DND-41 (cell line): ENCODE results near the gene PERCC1.
A peak's percentile ranks its signal among the peaks of the same experiment; 100 is the strongest.

Source experiments
- ATAC-seq: fragments of 200-7000 bp; cut with Tn5 transposase; 3 replicates; pipeline ENCODE4 v1.9.1; 2021; ENCODE audit warnings: low read depth; ENCODE audit not compliant: insufficient read depth
- DNase-seq: peaks from one replicate; pipeline ENCODE4 v3.0.0-alpha.2; 2020
- H2AFZ ChIP-seq: 2 replicates; pipeline ENCODE4 v1.6.0; 2012; ENCODE audit warnings: low read depth, low read length
- H3K27ac ChIP-seq: 2 replicates; pipeline ENCODE4 v1.5.1; 2012; ENCODE audit warnings: low read length, inconsistent platforms
- H3K27me3 ChIP-seq: fragments of 200-600 bp; sonication (generic); 2 replicates; pipeline ENCODE4 v1.6.0; 2012; ENCODE audit warnings: low read length, mild to moderate bottlenecking, inconsistent platforms; ENCODE audit not compliant: insufficient read depth, poor library complexity
- H3K36me3 ChIP-seq: 2 replicates; pipeline ENCODE4 v1.5.1; 2012; ENCODE audit warnings: low read length, inconsistent platforms; ENCODE audit not compliant: insufficient read depth
- H3K4me1 ChIP-seq: 2 replicates; pipeline ENCODE4 v1.5.1; 2012; ENCODE audit warnings: mild to moderate bottlenecking, low read length; ENCODE audit not compliant: insufficient read depth
- H3K4me2 ChIP-seq: 2 replicates; pipeline ENCODE4 v1.6.0; 2012; ENCODE audit warnings: mild to moderate bottlenecking, moderate library complexity, low read length, inconsistent platforms; ENCODE audit not compliant: insufficient read depth
- H3K4me3 ChIP-seq, 2 experiments: fragments of 200-600 bp in 1 of 2; shearing (Covaris generic) in 1 of 2; 2 replicates each; pipeline ENCODE4 v1.5.1; 2012 to 2016; ENCODE audit warnings: inconsistent platforms in 2 of 2, low read length in 2 of 2, mild to moderate bottlenecking in 2 of 2, low read depth in 1 of 2, moderate library complexity in 1 of 2
- H3K79me2 ChIP-seq: 2 replicates; pipeline ENCODE4 v1.6.0; 2012; ENCODE audit warnings: low read length, inconsistent platforms; ENCODE audit not compliant: insufficient read depth
- H3K9ac ChIP-seq: 2 replicates; pipeline ENCODE4 v1.6.0; 2012; ENCODE audit warnings: low read depth, mild to moderate bottlenecking, inconsistent platforms, low read length, moderate library complexity
- H3K9me3 ChIP-seq: 2 replicates; pipeline ENCODE4 v1.5.1; 2012; ENCODE audit warnings: low read length, moderate library complexity, mild to moderate bottlenecking, inconsistent platforms; ENCODE audit not compliant: insufficient read depth, severe bottlenecking
- H4K20me1 ChIP-seq: 2 replicates; pipeline ENCODE4 v1.6.0; 2012; ENCODE audit warnings: low read length; ENCODE audit not compliant: insufficient read depth
- CTCF ChIP-seq: IDR thresholded peaks from 2 replicates; pipeline ENCODE4 v1.5.1; 2012; ENCODE audit warnings: borderline replicate concordance, low read length, moderate library complexity, mild to moderate bottlenecking; ENCODE audit not compliant: poor library complexity, severe bottlenecking; ENCODE audit errors: extremely low read depth
- EZH2 ChIP-seq: IDR thresholded peaks from 3 replicates; pipeline ENCODE4 v1.6.1; 2012; ENCODE audit warnings: borderline replicate concordance, low read depth, mild to moderate bottlenecking, moderate library complexity, low read length, inconsistent platforms; ENCODE audit not compliant: severe bottlenecking

The PERCC1 gene

DNA sequence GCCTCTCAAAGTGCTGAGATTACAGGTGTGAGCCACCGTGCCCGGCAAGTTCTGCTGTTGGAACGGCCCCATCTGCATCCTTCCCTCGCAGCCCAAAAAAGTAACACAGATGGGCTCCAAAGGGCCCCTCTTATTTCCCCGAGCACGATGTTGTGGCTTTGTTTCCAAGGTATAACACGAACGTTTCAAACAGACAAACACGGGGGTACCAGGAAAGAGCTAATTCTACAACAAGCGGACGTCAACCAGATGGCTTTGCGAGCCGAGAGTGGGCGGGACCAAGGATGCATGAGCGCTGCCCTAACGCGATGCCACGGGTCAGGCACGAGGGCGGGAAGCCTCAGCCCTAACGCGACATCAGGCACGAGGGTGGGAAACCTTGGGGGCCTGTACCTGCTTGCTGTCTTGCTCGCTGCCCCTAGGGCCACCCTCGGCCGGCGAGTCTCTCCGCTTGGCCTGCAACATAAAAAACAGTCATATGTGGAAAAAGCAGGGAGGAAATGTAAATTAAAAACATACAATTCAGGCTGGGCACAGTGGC is 40.6 kb upstream of the PERCC1 start:
- H3K4me2 ChIP-seq: no peak overlapping the region

DNA sequence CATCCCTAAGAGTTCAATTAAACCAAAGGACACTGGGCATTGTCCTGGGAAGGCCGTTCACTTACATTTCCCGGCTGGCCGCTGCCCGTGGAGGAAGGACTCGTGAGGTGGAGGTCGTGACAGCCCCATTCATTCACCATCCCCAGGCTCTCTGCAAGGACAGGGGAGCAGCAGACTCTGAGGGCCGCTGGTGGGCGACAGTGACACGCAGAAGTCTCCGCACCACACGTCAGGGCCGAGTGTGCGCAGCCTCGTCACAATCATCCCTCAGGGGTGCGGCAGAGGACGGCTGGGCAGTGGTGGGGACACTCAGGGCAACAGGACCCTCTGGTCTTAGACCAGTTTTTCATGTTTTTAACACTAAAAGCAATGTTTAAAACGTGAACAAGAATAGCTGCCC is 38.1 kb upstream of the PERCC1 start:
- H3K9ac ChIP-seq: no peak overlapping the region
- TF ChIP-seq EZH2 (no peak), CTCF (no peak)
- H2AFZ ChIP-seq: no peak overlapping the region
- DNase-seq (no peak), ATAC-seq (no peak)
- H3K79me2 ChIP-seq: no peaks in the 10 kb centered on the region
- H3K4me3 ChIP-seq: no peak overlapping the region
- no peaks in the 10 kb centered on the region for H3K27me3 ChIP-seq
- H3K4me2 ChIP-seq: no peak overlapping the region
- no peaks in the 10 kb centered on the region for H3K9me3 ChIP-seq
- H3K36me3 ChIP-seq: peaks cover 55% of the 10 kb centered on the region
- 0 out of 2 replicates have a peak, but pooled peaks cover 5% of the 10 kb centered on the region for H3K4me1 ChIP-seq
- no peak overlapping the region for H3K27ac ChIP-seq
- peaks cover 7% of the 10 kb centered on the region for H4K20me1 ChIP-seq

More for the DNA sequence above, 40.6 kb upstream of the PERCC1 start:
- Histone ChIP-seq H4K20me1 (peaks cover 20% of the 10 kb centered on the region), H3K36me3 (peaks cover 58% of the 10 kb centered on the region), H2AFZ (no peak overlapping the region), H3K9me3 (no peaks in the 10 kb centered on the region), H3K4me3 (no peak overlapping the region), H3K27ac (no peak overlapping the region), H3K9ac (no peak overlapping the region), H3K27me3 (no peaks in the 10 kb centered on the region), H3K4me1 (0 out of 2 replicates have a peak, but pooled peaks cover 5% of the 10 kb centered on the region), H3K79me2 (no peaks in the 10 kb centered on the region)
- TF ChIP-seq CTCF (no peak), EZH2 (no peak)
- DNase-seq (peak; percentile 81), ATAC-seq (peak; percentile 86)

DNA sequence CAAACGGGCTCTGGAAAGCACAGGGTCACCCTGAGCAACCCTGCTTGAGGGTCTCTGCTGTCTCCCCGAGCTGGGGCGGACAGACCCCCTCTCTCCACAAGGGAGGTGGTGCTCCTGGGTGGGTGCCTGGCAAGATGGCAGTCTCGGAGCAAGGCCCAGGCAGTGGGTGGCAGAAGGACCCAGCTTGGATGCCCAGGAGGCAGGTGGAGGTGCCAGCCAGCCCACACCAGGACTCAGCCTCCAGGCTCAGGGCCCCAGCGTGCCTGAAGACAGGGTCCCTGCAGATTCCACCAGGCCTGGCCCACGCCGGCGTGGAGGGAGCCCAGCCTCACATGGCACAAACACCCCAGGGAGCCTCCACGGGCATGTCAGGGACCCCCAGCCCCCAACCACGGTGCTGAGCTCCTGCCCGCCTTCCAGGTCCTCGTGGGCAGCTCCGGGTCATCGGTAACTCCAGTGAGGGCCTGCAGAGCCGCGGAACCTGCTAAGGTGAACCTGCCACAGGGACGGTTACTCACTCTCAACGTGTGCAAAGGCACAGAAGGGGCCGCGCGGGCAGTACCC is 37.2 kb upstream of the PERCC1 start:
- 0 out of 2 replicates have a peak, but pooled peaks cover 5% of the 10 kb centered on the region for H3K4me1 ChIP-seq
- no peak overlapping the region for H3K4me2 ChIP-seq
- no peak overlapping the region for H3K9ac ChIP-seq

More for the DNA sequence above, 37.2 kb upstream of the PERCC1 start:
- ATAC-seq: no peak
- peaks cover 52% of the 10 kb centered on the region for H3K36me3 ChIP-seq
- no peaks in the 10 kb centered on the region for H3K79me2 ChIP-seq
- no peaks in the 10 kb centered on the region for H3K27me3 ChIP-seq
- H3K9me3 ChIP-seq: no peaks in the 10 kb centered on the region
- no peak overlapping the region for H2AFZ ChIP-seq
- no peak overlapping the region for H3K27ac ChIP-seq
- no peak for DNase-seq
- TF ChIP-seq EZH2: no peak
- no peak for TF ChIP-seq CTCF
- peaks cover 3% of the 10 kb centered on the region; the same call in 1 of the 2 replicates for H4K20me1 ChIP-seq
- no peak overlapping the region for H3K4me3 ChIP-seq
